Ovary (tissue), 3 donors: ENCODE results near the gene NAB1.

Experiments used
- POLR2A ChIP-seq: fragments of 450-650 bp; IDR thresholded peaks from one replicate; pipeline ENCODE4 v1.6.1; 2017; ENCODE audit warnings: antibody characterized with exemption, mild to moderate bottlenecking, moderate library complexity
- TF ChIP-seq, protein P1 (sequence below), 3 donors: fragments of 450-650 bp in 2 of 3; fragments of 200-600 bp in 1 of 3; IDR thresholded peaks; one replicate each; pipeline versions ENCODE4 v1.5.1 to v1.8.0; 2016 to 2022; ENCODE audit warnings: antibody characterized with exemption in 3 of 3, mild to moderate bottlenecking in 1 of 3
- donor health status: DM: no; HTN: no; CAD: no.

DNA sequence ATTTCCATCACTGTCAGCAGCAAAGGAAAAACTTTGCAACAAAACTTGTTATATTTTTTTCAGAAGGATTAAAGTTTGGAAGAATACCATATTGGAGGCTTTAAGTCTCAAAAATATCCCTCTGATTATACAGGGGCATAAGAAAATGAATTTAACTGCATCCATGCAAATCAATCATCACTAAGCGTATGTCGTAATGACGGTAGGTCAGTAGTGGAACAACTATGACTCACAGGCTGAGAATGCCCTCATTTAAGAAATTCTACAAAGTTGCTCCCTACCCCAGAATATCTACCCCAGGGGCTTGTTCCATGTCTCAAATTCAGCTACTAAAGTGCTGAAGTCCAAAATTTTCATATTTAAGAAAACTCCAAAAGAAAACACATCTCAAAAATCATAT lies 12.5 kb upstream of the NAB1 start:
- TF ChIP-seq, protein P1, sequence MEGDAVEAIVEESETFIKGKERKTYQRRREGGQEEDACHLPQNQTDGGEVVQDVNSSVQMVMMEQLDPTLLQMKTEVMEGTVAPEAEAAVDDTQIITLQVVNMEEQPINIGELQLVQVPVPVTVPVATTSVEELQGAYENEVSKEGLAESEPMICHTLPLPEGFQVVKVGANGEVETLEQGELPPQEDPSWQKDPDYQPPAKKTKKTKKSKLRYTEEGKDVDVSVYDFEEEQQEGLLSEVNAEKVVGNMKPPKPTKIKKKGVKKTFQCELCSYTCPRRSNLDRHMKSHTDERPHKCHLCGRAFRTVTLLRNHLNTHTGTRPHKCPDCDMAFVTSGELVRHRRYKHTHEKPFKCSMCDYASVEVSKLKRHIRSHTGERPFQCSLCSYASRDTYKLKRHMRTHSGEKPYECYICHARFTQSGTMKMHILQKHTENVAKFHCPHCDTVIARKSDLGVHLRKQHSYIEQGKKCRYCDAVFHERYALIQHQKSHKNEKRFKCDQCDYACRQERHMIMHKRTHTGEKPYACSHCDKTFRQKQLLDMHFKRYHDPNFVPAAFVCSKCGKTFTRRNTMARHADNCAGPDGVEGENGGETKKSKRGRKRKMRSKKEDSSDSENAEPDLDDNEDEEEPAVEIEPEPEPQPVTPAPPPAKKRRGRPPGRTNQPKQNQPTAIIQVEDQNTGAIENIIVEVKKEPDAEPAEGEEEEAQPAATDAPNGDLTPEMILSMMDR (IDR thresholded peaks at IDR 0.05): no peak
- no peak for TF ChIP-seq POLR2A
